Lower leg skin (tissue), 3 donors: Measurements from ENCODE around the gene TSPAN11.

Experiments used
- POLR2A ChIP-seq, 2 donors: fragments of 450-650 bp; IDR thresholded peaks; one replicate each; pipeline ENCODE4 v1.6.1; 2016 to 2017; ENCODE audit warnings: antibody characterized with exemption in 2 of 2, mild to moderate bottlenecking in 1 of 2, moderate library complexity in 1 of 2
- TF ChIP-seq, protein P1 (sequence below), 3 donors: fragments of 450-650 bp; IDR thresholded peaks; one replicate each; pipeline ENCODE4 v1.5.1; 2016; ENCODE audit warnings: antibody characterized with exemption in 3 of 3, mild to moderate bottlenecking in 3 of 3, moderate library complexity in 2 of 3

DNA sequence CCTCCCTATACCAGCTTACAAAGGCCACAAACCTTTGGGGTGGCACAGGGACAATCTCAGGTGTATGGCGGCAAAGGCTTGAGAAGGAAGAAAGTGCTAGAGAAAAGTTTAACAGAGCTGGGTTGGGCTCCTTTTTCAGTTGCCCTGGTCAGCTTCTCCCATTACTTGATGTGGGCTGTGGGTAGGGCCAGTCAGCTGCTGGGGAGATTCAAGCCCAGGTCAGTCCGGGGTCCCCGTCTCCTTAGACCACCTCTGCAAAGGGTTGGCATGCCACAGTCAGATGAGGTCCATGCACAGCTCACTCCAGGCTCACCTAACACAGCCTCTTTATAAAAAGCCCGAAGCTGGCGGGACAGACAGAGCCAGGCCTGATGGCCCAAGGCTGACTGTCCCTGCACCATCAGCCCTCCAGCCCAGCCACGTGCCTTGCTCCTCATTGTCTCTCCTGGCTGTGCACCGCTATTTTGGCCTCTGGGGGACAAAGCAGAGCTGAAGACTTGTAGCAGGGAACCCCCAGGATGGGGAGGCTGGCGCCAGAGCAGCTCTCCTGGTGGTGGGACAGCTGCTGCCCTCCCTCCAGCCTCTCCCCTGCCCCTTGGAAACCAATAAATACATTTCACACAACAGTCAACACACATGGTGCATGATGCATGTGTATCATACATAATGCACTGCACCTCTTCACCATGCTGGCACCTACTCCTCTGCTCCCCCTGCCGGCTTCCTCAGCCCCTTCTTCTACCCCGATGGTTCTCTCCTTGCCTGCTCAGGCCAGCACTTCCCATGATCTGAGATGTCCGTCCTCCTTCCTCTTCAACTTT is 85.4 kb downstream of the TSPAN11 start:
- TF ChIP-seq, protein P1, sequence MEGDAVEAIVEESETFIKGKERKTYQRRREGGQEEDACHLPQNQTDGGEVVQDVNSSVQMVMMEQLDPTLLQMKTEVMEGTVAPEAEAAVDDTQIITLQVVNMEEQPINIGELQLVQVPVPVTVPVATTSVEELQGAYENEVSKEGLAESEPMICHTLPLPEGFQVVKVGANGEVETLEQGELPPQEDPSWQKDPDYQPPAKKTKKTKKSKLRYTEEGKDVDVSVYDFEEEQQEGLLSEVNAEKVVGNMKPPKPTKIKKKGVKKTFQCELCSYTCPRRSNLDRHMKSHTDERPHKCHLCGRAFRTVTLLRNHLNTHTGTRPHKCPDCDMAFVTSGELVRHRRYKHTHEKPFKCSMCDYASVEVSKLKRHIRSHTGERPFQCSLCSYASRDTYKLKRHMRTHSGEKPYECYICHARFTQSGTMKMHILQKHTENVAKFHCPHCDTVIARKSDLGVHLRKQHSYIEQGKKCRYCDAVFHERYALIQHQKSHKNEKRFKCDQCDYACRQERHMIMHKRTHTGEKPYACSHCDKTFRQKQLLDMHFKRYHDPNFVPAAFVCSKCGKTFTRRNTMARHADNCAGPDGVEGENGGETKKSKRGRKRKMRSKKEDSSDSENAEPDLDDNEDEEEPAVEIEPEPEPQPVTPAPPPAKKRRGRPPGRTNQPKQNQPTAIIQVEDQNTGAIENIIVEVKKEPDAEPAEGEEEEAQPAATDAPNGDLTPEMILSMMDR (IDR thresholded peaks at IDR 0.05) = no peak
- no peak for TF ChIP-seq POLR2A (IDR thresholded peaks at IDR 0.05)
